Body of pancreas (tissue), 4 donors: ENCODE results near the gene PEX14.
"Not testable (repeated sequence)": the region's sequence is repeated elsewhere in the genome, so short reads cannot be mapped to it uniquely, and the experiment has no call there.

Source experiments
- CTCF ChIP-seq, 7 experiments: fragments of 450-650 bp in 4 of 7; fragments of 200-600 bp in 3 of 7; sonication (generic) in 3 of 7; IDR thresholded peaks; one replicate each; pipeline ENCODE4 v1.5.1; 2016 to 2019; ENCODE audit warnings: antibody characterized with exemption in 7 of 7
- POLR2A ChIP-seq, 3 donors: fragments of 450-650 bp; IDR thresholded peaks; one replicate each; pipeline ENCODE4 v1.6.1; 2016; ENCODE audit warnings: antibody characterized with exemption in 3 of 3, mild to moderate bottlenecking in 2 of 3

- not testable (repeated sequence) for TF ChIP-seq POLR2A, CTCF (IDR thresholded peaks at IDR 0.05)
These were observed 31.4 kb downstream of the PEX14 start for GRCh38 chr1:10506046-10506676.
